Activated naive CD8-positive, alpha-beta T cell treated with anti-CD3 and anti-CD28 coated beads, Interleukin-2, amount 10 ng/mL, durations not matched to agents 7 days and 5 days (primary cell): ENCODE data around the gene ARID1B. TPM values are rescaled to one million over a fixed set of nuclear protein-coding genes. Genes with fewer than 3 reads are reported as not detected.
"Not testable (repeated sequence)": the region's sequence is repeated elsewhere in the genome, so short reads cannot be mapped to it uniquely, and the experiment has no call there.

ENCODE experiments used
- ATAC-seq: fragments of 150-1000 bp; cut with Tn5 transposase; one replicate; pipeline ENCODE4 v1.10.0; 2021; ENCODE audit warnings: low read depth, moderate library complexity
- POLR2A ChIA-PET: fragments of 350-600 bp; sonication (Branson Sonifier 250); formaldehyde crosslinking; loops from one replicate; lab custom pipeline; 2021; ENCODE audit warnings: antibody characterized with exemption; lab: Charles Lee
- DNase-seq: peaks from one replicate; pipeline ENCODE4 v3.0.0; 2021
- H3K27ac Mint-ChIP-seq: one replicate; pipeline ENCODE4 v1.8.0; 2022; ENCODE audit warnings: mild to moderate bottlenecking, mixed read lengths
- H3K27me3 Mint-ChIP-seq: one replicate; pipeline ENCODE4 v1.8.0; 2022; ENCODE audit warnings: mild to moderate bottlenecking, moderate library complexity, mixed read lengths
- H3K36me3 Mint-ChIP-seq: one replicate; pipeline ENCODE4 v1.8.0; 2021; ENCODE audit warnings: mild to moderate bottlenecking, mixed read lengths
- H3K4me1 Mint-ChIP-seq: one replicate; pipeline ENCODE4 v1.8.0; 2021; ENCODE audit warnings: mixed read lengths
- H3K4me3 Mint-ChIP-seq: one replicate; pipeline ENCODE4 v1.8.0; 2022; ENCODE audit warnings: mild to moderate bottlenecking, moderate library complexity, mixed read lengths
- H3K9me3 Mint-ChIP-seq: one replicate; pipeline ENCODE4 v1.8.0; 2021; ENCODE audit warnings: mixed read lengths
- total RNA-seq, 2 experiments: library from RNA; stranded (reverse); gene quantifications; one replicate each; pipeline ENCODE4 v1.2.3, GENCODE V29; 2021

ARID1B gene
- total RNA-seq, 2 experiments from 2014 or later = 83.2 to 98.2 TPM

- H3K4me1 Mint-ChIP-seq = peaks cover 19% of the 10 kb centered on the region
- no peak for DNase-seq
- H3K36me3 Mint-ChIP-seq = peaks cover 10% of the 10 kb centered on the region
- H3K9me3 Mint-ChIP-seq = no peaks in the 10 kb centered on the region
- H3K4me3 Mint-ChIP-seq = no peak overlapping the region
- ATAC-seq = no peak
- H3K27me3 Mint-ChIP-seq = no peaks in the 10 kb centered on the region
- no peak overlapping the region for H3K27ac Mint-ChIP-seq
- POLR2A ChIA-PET = no interaction called here
Measured at GRCh38 chr6:156934069-156934460, 156.9 kb downstream of the ARID1B start.

DNA sequence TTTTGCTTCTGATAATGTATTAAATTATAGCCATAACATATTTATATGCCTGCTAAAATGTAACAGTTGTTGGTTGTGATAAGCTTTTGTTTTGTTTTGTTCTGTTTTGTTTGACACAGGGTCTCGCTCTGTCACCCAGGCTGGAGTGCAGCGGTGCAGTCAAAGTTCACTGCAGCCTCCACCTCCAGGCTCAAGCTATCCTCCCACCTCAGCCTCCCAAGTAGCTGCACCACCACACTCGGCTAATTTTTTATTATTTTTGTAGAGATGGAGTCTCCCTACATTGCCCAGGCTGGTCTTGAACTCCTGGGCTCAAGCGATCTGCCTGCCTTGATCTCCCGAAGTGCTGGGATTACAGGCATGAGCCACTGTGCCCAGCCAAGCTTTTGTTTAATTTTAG is 157.8 kb downstream of the ARID1B start:
- DNase-seq (no peak), ATAC-seq (no peak)
- POLR2A ChIA-PET = no interaction called here
- no peaks in the 10 kb centered on the region for H3K9me3 Mint-ChIP-seq
- H3K27me3 Mint-ChIP-seq = no peaks in the 10 kb centered on the region
- no peak overlapping the region for H3K4me3 Mint-ChIP-seq
- peaks cover 15% of the 10 kb centered on the region for H3K4me1 Mint-ChIP-seq
- no peak overlapping the region for H3K27ac Mint-ChIP-seq
- H3K36me3 Mint-ChIP-seq = peaks cover 6% of the 10 kb centered on the region

DNA sequence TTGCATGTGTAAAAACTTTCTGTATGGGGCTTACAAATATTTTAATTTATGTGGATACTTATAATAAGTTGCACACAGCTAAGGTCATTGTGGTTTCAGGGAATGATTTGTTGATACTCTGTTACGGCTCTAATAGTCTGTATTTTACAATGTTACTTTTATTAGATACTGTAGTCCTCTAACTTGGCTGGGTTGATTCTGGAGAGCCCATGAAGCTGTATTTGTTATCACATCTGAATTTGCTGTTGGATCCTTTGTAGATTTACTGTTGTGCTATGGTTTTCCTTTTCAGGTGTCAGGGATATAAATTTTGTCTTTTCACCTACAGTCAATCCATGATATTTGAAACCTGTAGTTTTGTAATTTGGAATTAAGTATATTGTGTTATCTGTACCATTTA is 161.0 kb downstream of the ARID1B start:
- peaks cover 8% of the 10 kb centered on the region for H3K36me3 Mint-ChIP-seq
- no peak overlapping the region for H3K4me3 Mint-ChIP-seq
- ATAC-seq = no peak
- no peaks in the 10 kb centered on the region for H3K27me3 Mint-ChIP-seq
- peaks cover 9% of the 10 kb centered on the region for H3K4me1 Mint-ChIP-seq
- no peak overlapping the region for H3K27ac Mint-ChIP-seq
- no peaks in the 10 kb centered on the region for H3K9me3 Mint-ChIP-seq
- POLR2A ChIA-PET = no interaction called here
- DNase-seq = no peak

DNA sequence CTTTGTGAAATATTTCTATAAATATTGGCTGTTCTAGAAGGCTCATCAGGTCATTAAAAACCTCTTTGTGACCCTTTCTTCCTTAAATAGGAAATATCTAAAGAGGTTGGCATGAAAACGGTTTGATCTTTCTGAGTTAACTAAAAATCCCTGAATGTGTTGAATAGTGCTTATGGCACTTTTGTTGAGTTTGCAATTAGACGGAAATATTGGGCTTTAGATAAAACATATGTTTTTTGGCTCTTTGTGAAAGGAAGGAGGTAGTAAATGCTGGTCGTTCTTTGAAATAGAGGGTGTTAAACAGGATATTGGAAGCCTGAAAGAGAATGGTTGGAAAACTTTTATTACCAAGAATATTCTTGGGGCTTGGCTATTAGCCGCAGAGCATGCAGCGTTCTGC is 163.0 kb downstream of the ARID1B start:
- peaks cover 5% of the 10 kb centered on the region for H3K4me1 Mint-ChIP-seq
- ATAC-seq = no peak
- no peak for DNase-seq
- no peak overlapping the region for H3K4me3 Mint-ChIP-seq
- no peaks in the 10 kb centered on the region for H3K27me3 Mint-ChIP-seq
- H3K36me3 Mint-ChIP-seq = peaks cover 8% of the 10 kb centered on the region
- POLR2A ChIA-PET = no interaction called here
- H3K9me3 Mint-ChIP-seq = no peaks in the 10 kb centered on the region
- no peak overlapping the region for H3K27ac Mint-ChIP-seq

GRCh38 chr6:156942266-156942665 is 165.1 kb downstream of the ARID1B start:
- Mint-ChIP-seq H3K9me3 (no peaks in the 10 kb centered on the region), H3K36me3 (peaks cover 2% of the 10 kb centered on the region), H3K27ac (no peak overlapping the region), H3K27me3 (no peaks in the 10 kb centered on the region), H3K4me1 (peaks cover 5% of the 10 kb centered on the region), H3K4me3 (no peak overlapping the region)
- POLR2A ChIA-PET = no interaction called here
- peak; percentile 49 for DNase-seq
- peak; percentile 82 for ATAC-seq

DNA sequence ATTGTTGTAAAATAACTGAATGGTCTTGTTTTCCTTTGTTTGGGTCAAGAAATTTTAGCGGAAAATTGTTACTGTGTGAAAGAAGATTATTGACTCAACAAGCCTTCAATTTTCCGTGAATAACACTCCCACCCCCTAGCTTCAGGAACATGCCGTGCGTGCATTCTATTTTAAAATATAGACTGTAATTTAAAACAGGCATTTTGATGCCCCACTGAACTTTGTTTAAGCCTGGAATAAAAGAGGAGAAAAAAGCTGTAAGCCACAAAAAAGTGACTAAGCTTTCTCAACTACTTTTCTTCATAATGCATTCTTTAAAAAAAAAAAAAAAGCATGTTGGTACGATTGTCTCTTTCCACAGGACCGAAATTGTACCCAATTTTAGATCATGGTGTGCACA is 166.0 kb downstream of the ARID1B start:
- H3K27me3 Mint-ChIP-seq = no peaks in the 10 kb centered on the region
- peaks cover 5% of the 10 kb centered on the region for H3K4me1 Mint-ChIP-seq
- H3K27ac Mint-ChIP-seq = no peak overlapping the region
- ATAC-seq (no peak), DNase-seq (no peak)
- no peak overlapping the region for H3K4me3 Mint-ChIP-seq
- peaks cover 2% of the 10 kb centered on the region for H3K36me3 Mint-ChIP-seq
- POLR2A ChIA-PET = no interaction called here
- no peaks in the 10 kb centered on the region for H3K9me3 Mint-ChIP-seq

- H3K9me3 Mint-ChIP-seq = no peaks in the 10 kb centered on the region
- H3K36me3 Mint-ChIP-seq = peaks cover 2% of the 10 kb centered on the region
- no peaks in the 10 kb centered on the region for H3K27me3 Mint-ChIP-seq
- peaks cover 4% of the 10 kb centered on the region for H3K4me1 Mint-ChIP-seq
- no peak overlapping the region for H3K4me3 Mint-ChIP-seq
- ATAC-seq (no peak), DNase-seq (no peak)
- POLR2A ChIA-PET = no interaction called here
- no peak overlapping the region for H3K27ac Mint-ChIP-seq
Measured at GRCh38 chr6:156943816-156944215, 166.6 kb downstream of the ARID1B start.

DNA sequence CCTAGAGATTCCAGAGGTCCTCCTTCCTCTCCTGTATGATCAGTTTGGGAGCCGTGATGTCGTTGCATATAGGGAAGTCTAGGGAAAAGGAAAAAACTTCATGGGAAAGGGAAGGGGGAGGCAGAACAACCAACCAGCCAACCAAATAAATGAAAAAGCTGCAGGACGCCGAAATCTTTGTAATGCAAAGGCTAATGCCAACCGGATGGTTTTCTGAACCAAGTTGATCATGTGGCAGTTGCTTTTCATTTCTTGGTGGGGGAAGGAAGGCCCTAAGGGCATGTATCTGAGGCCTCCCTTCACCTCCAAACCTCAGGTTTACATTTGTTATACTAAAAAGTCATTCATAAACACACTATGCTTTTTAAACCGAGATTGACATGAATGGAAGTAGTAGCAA is 167.2 kb downstream of the ARID1B start:
- POLR2A ChIA-PET = no interaction called here
- Mint-ChIP-seq H3K27ac (no peak overlapping the region), H3K9me3 (no peaks in the 10 kb centered on the region), H3K36me3 (peaks cover 2% of the 10 kb centered on the region), H3K4me3 (no peak overlapping the region), H3K27me3 (no peaks in the 10 kb centered on the region), H3K4me1 (peaks cover 10% of the 10 kb centered on the region)
- DNase-seq = no peak
- ATAC-seq = no peak

DNA sequence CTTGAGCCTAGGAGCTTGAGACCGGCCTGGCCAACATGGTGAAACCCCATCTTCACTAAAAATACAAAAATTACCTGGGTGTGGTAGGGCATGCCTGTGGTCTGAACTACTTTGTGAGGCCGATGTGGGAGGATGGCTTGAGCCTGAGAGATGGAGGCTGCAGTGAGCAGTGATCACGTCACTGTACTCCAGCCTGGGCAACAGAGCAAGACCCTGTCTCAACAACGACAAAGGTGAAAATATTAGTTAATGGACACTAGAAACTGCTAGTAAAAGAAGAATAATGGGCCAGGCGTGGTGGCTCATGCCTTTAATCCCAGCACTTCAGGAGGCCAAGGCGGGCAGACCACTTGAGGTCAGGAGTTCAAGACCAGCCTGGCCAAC is 168.6 kb downstream of the ARID1B start:
- H3K27ac Mint-ChIP-seq, DNase-seq, H3K9me3 Mint-ChIP-seq, POLR2A ChIA-PET, H3K27me3 Mint-ChIP-seq, H3K36me3 Mint-ChIP-seq, H3K4me3 Mint-ChIP-seq, ATAC-seq: not testable (repeated sequence)
- H3K4me1 Mint-ChIP-seq = peaks cover 13% of the 10 kb centered on the region

DNA sequence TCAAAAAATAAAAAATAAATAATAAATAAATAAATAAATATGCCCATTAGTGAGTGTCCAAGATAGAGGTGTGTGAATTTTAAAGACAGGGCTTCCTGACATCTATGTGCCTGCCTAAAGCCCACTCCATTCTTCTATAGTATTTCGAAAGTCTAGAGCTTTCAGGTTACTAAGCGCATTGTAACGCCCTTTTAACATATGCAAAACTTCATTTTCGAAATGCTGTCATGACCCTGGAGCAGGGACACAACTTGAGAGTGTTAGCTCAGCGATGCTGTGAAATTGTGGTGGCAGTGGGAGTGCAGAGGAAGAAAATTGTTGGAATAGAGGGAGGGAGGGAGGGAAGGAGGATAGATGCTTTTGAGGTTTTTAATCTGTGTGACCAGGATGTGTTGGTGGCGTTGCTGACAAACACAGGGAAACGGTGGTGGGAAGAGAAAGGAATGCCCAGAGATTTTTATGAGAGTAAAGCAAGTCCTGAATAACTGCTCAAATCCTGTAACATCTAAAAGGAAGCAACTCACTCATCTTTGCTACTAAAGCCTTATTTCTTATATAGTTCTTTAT is 169.3 kb downstream of the ARID1B start:
- POLR2A ChIA-PET = no interaction called here
- Mint-ChIP-seq H3K9me3 (no peaks in the 10 kb centered on the region), H3K27ac (no peak overlapping the region), H3K27me3 (no peaks in the 10 kb centered on the region), H3K4me3 (no peak overlapping the region), H3K36me3 (peaks cover 2% of the 10 kb centered on the region), H3K4me1 (peaks cover 13% of the 10 kb centered on the region)
- ATAC-seq (no peak), DNase-seq (no peak)

DNA sequence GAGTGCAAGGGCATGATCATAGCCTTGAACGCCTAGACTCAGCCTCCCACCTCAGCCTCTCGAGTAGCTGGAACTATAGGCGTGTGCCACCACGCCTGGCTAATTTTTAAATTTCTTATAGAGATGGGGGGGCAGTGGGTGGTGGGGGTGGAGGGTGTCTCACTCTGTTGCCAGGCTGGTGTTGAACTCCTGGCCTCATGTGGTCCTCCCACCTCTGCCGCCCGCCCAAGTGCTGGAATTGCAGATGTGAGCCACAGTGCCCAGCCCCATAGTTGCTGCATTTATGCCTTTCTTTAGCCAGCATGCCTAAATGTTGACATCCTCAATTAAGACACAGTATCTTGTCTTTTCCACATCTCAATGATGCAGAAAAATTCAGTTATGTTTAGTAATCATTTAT is 171.1 kb downstream of the ARID1B start:
- no peak overlapping the region for H3K4me3 Mint-ChIP-seq
- DNase-seq (no peak), ATAC-seq (no peak)
- POLR2A ChIA-PET = no interaction called here
- no peak overlapping the region for H3K27ac Mint-ChIP-seq
- H3K36me3 Mint-ChIP-seq = no peaks in the 10 kb centered on the region
- H3K9me3 Mint-ChIP-seq = no peaks in the 10 kb centered on the region
- peaks cover 16% of the 10 kb centered on the region for H3K4me1 Mint-ChIP-seq
- H3K27me3 Mint-ChIP-seq = no peaks in the 10 kb centered on the region

DNA sequence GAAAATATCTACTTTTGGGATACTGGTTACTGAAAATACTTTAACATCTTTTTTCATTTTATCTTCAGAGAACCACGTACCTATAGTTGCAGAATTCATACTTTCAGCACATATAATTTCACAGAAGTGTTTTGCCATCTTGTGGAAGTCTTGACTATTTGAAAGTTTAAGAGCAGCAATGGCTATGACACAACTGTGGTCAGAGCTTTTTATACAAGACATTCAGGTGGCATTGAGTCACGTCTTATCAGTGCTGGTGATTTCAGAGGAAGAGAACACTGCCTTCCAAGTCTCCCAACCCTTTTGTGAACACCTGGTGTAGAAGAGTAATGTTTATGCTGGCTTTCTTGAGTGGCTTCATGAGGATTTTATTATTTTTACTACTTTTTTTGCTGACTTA is 171.6 kb downstream of the ARID1B start:
- DNase-seq (no peak), ATAC-seq (no peak)
- Mint-ChIP-seq H3K4me3 (no peak overlapping the region), H3K27me3 (no peaks in the 10 kb centered on the region), H3K36me3 (no peaks in the 10 kb centered on the region), H3K9me3 (no peaks in the 10 kb centered on the region), H3K27ac (no peak overlapping the region), H3K4me1 (peaks cover 22% of the 10 kb centered on the region)
- POLR2A ChIA-PET = no interaction called here

DNA sequence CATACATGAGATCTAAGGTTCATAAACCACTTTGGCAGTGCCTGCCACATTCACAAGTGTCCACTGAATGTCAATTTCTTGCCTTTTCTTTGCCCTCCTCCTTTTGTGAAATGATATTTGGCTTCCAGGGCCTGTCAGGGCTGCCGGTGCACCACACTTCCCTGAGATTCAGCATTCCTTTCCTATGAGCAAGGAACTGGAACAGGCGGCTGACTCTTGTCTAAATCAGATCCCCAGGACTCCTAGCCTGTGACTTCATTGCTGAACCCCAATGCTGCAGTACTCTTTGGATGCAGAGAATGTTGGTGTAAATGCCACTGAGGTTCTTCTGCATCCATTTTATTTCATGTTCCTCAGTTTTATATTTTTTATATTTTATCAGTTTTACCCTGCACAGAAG is 172.2 kb downstream of the ARID1B start:
- Mint-ChIP-seq H3K27ac (no peak overlapping the region), H3K4me3 (no peak overlapping the region), H3K36me3 (no peaks in the 10 kb centered on the region), H3K4me1 (peaks cover 23% of the 10 kb centered on the region), H3K9me3 (no peaks in the 10 kb centered on the region), H3K27me3 (no peaks in the 10 kb centered on the region)
- no peak for ATAC-seq
- POLR2A ChIA-PET = no interaction called here
- no peak for DNase-seq

DNA sequence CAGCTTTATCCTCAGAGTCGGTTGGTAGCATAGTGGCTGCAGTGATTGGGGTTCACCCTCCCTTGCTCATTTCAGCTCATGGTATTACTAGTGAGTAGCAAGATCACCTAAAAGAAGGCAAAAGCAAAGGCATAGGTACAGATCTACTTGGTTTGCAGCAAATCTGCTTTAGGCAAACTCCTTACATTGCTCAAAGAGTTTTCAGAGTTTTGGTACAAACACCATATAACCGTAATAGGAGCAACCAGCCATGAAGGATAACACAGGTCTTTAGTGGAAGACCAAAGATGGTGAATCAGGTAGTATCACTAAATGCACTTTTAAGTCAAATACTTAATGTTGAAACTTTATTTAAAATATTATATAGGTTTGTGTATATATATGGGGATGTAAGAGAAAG is 172.9 kb downstream of the ARID1B start:
- ATAC-seq (no peak), DNase-seq (no peak)
- Mint-ChIP-seq H3K4me3 (no peak overlapping the region), H3K36me3 (no peaks in the 10 kb centered on the region), H3K9me3 (no peaks in the 10 kb centered on the region), H3K27me3 (no peaks in the 10 kb centered on the region), H3K4me1 (peaks cover 25% of the 10 kb centered on the region), H3K27ac (no peak overlapping the region)
- POLR2A ChIA-PET = no interaction called here

DNA sequence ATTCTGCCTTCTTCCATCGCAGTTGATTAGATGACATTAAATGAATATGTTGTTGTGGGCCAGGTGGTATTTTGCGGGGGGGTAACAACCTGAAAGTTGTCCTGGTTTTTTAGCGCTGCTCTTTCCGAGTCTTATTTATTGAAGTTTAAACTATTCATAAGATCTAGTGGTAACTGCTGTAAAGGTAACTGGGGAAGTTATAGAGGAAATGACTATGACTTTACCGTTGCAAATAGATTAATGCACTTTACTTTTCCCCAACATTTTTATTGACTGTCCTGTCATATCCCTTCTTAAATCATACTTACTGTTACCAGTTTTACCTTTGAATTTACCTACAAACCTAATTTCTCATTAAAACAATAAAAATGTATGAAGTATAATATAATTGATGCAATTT is 173.4 kb downstream of the ARID1B start:
- H3K36me3 Mint-ChIP-seq = no peaks in the 10 kb centered on the region
- ATAC-seq (no peak), DNase-seq (no peak)
- no peaks in the 10 kb centered on the region for H3K27me3 Mint-ChIP-seq
- H3K27ac Mint-ChIP-seq = no peak overlapping the region
- no peak overlapping the region for H3K4me3 Mint-ChIP-seq
- no peaks in the 10 kb centered on the region for H3K9me3 Mint-ChIP-seq
- H3K4me1 Mint-ChIP-seq = peaks cover 25% of the 10 kb centered on the region
- POLR2A ChIA-PET = no interaction called here
